ENCODE data around the gene LIPC.

Gene LIPC

GRCh38 chr15:58437531-58438105 is 5.8 kb downstream of the LIPC start:
- DNase-seq = no peak

- DNase-seq = no peak
Observed at GRCh38 chr15:58438111-58438510, 6.3 kb downstream of the LIPC start.

- peak; percentile 15 to 16 for DNase-seq
Observed at GRCh38 chr15:58438956-58439355, 7.2 kb downstream of the LIPC start.

DNA sequence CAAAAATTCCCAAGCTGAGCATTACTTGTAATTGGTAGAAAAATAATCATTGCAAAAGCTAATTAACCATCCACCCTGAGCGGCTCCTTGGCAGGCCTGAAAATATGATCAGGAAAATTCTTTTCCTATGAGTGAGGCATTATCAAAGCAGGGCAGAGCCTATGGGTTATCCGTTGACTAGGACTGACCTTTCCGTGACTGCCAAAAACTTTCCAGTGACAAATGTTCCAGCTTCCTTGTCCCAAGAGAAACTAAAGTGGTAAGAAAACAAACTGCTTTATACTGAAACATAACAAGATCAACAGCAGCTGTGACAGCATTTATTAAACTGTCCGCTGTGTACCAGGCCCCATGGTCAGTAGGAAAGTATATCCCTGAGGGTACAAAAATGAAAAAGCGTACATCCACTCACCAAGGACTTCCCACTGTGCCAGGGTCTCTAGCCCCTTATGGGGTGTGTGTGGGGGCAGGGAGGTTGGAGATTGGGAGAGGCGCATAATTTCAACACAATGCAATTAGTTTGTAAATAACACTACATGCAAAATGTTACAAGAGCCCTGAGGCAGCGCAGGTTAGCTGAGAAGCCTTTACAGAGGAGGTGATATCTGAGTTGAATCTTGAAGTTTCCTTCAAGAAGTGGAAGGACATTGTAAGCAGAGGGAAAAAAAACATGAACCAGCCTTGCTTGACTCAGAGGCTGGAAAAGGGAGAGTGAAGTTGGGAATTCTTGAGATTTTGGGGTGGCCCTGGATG is 8.5 kb downstream of the LIPC start:
- no peak for DNase-seq

DNA sequence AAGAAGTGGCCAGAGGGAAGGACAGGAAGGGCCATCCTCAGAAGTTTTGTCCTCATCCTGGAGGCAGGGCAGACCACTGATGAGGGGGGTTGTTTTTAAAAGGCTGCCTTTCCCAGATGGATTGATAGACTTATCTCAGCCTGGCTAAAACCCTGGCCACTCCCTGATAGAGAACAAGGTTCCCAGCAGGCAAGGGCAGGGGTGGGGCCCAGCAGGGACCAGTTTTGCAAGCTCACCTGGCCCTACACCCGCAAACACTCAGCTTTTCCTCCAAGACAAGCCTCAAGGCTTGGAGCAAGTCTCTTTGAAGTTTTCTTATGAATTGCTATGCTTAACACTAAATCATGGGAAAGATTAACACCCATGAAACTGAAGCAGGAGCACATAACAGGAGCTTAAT is 9.1 kb downstream of the LIPC start:
- DNase-seq = no peak

DNA sequence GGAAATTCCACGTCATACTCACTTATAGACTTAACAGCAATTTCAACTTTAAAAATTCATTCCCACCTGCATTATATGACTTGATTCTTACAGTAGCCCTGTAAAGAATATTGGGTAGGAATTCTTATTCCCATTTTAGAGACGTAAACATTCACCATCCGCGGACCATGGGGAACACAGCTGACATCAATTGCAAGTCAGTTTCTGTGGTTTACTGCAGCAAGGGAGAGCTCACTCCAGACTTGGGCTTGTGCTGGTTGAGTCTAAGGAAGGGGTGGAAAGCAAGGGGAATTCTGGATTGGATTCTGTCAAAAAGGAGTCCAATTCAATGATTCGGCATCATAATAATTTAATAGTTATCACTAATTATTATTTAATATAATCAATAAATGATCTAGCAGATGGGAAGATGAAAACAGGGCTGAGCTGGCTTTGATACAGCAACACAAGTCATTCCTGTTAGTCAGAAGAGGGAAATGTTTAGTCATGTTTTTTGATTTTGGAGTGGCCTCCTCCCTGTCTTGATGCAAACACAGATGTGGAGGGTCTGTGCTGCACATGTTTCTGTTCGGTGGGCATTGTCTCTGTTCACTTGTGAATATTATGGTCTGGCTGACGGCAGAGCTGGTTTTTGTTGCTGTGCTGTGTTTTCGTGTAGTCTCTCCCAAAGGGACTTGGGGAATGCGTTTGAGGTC is 9.7 kb downstream of the LIPC start:
- no peak for DNase-seq

DNA sequence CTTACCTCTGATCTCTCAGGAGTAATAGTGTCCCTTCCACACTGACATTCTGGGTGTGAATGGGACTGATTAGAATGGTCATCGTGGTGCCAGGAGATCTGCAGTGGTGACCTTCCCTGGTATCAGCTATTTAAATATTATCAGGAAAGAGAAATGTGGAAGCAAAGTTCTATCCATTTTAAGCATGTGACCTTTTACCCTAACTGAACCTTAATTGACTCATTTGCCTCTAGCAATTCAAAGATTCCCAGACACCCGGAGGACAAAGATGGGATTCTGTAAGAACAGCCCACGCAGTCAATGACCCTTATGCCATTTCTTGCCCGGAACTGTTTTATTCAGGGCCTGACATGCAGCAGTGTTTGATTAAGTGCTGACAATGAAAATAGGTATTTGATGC is 10.3 kb downstream of the LIPC start:
- DNase-seq = no peak

- DNase-seq = no peak
Observed at GRCh38 chr15:58443308-58443707, 11.5 kb downstream of the LIPC start.

DNA sequence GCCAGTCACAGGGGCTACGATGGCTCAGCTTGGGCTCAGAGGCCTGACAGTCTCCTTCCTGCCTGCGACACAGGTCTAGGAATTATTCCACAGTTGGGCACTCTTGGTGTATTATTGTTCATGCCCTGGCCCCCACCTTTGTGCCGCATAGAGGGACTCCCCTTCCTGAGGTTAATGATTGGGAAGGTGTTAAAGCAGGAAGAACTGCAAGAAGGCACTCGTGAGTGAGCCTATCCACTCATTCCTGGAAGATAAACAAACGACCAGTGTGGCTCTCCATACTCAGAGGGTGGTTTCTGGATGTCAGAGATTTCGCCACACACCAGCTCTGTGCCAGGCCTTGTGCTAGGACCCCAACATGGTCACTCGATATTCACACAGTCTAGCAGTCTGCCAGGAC is 12.3 kb downstream of the LIPC start:
- no peak for DNase-seq

GRCh38 chr15:58444658-58445332 is 13.0 kb downstream of the LIPC start:
- DNase-seq = no peak

GRCh38 chr15:58445865-58446264 is 14.1 kb downstream of the LIPC start:
- DNase-seq = no peak

DNA sequence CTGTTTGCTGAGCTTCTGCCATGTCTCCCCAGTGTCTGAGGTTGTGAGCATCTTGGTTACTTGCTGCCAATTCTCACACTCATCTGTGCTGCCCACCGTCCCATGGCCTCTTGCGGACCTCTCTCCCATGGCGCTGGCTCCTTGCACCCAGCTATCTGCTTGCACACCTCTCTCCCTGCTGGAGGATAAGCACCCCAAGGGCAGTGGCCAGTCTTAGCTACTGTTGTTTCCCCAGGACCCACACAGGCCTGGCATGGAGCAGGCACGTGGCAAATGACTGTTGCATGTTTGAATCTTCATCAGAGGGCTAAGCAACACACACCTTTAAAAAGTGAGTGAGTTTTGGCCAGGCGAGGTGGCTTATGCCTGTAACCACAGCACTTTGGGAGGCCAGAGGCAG is 14.7 kb downstream of the LIPC start:
- DNase-seq = no peak

DNA sequence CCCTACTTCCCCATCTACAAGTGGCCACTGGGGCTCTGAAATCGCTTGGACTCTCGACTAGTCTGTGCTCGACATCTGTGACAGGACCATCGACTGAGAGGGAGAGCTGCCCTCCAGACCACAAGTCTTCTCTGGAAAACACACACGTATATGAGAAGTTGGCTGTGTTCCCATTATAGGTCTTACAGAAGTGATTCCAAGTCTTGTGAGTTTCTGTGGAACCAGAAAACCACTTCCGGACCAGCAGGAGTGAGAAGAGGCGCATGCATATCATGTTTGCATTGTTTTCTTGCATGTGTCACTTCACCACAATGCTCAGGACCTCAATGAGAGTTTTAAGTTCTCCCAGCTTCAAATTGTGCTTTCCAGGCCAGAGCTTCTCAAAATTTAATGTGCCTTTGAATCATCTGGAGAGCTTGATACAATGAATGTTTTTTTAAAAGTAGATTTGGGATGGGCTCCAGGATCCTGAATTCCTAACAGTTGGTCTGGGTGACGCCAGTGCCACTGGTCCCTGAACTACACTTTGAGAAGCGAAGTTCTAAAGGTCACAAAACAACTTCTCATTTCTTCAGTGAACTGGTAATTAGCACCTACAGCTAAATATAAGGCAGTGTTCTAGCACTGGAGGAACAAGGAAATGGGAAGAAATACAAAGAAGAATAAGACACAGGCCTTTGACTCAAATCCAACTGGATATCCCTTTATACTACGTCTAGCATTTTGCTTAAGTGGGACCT is 15.7 kb downstream of the LIPC start:
- no peak for DNase-seq

GRCh38 chr15:58448331-58448730 is 16.5 kb downstream of the LIPC start:
- DNase-seq = no peak

DNA sequence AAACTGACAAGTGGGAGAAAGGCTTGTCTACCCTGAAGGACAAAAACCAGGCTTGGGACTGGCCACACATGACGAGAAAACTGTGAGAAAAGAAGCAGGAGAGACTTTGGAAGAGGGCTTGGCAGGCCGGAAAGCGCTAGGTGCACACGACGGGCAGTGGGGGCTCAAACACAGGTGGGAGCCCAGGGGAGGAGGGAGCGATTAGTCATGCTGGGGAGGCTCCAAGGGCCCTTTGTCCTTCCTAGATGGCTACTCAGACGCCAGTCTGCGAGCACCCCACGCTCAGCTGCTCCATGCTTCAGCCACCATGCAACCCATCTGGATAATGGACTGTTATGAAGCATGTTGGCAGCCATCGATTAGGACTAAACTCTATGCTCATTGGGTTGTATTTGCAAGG is 17.1 kb downstream of the LIPC start:
- DNase-seq = no peak

GRCh38 chr15:58451826-58452225 is 20.0 kb downstream of the LIPC start:
- DNase-seq = no peak

DNA sequence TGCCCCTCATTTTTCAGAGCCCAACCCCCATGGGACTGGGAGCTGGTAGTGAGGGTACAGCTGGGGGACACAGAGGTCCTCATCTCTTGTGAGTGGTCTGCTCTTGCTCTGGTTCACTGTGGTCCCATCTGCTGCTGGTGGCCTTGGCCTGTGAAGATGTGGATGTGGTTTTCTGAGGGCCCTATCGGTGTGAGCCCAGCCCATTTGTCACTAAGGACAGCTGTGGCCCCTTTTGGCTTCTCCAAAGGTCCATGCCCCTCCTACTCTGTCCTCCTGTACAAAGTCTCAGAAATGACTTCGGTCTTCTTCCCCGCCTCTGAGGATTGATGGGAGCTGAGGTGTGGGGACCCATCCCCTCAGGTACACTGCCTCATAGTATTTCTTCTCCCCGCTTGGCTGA is 21.0 kb downstream of the LIPC start:
- DNase-seq = no peak

DNA sequence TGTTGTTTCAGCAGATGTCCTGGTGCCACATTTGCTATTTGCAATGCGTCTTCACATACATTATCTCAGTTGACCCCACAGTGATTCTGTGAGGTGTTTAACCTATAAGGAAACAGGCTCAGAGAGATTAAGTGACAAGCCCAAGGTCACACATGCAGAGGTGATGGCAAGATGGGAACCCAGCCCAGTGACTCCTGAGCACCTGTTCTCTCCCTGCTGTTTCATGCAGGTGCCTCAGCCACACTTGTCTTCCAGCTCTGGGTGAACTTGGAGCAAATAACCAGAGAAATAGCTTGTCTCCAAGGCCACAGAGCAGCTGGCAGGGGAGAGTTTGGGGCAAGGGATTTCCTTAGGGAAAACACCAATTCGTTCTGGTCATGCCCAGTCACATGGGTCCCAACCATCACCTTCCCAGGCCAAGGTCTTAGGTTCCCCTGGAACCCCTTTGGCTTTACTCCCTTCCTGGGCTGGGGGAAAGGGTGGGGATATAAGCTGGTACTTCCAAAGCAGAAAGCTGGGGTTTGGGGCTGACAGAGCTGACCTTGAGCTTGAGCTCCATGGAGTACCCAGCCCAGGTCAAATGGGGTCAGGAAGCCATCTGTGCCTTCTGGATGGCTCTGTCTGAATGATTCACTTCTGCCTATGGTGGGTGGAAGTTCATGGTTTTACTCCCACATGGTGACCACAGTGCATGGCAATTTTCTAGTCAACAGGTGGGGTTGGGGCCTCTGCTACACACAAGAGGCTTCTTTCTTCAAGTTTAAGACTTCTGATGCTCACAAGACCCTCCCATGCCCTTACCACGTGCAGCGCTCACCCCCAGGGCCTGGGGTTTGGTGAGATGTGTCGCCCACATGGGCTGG is 22.4 kb downstream of the LIPC start:
- DNase-seq = peak; percentile 14 to 24

- DNase-seq = no peak
Observed at GRCh38 chr15:58454950-58455401, 23.2 kb downstream of the LIPC start.

- DNase-seq = no peak
Observed at GRCh38 chr15:58457466-58457965, 25.7 kb downstream of the LIPC start.

- no peak for DNase-seq
Observed at GRCh38 chr15:58458076-58458475, 26.3 kb downstream of the LIPC start.

- no peak for DNase-seq
Observed at GRCh38 chr15:58459045-58459444, 27.3 kb downstream of the LIPC start.
